Osteocyte (in vitro differentiated cells): ENCODE results near the gene EYA2. TPM values are rescaled to one million over a fixed set of nuclear protein-coding genes. Genes with fewer than 3 reads are reported as not detected.

Source experiments
- DNase-seq: peaks from one replicate; pipeline ENCODE4 v3.0.0; 2021; ENCODE audit warnings: mixed read lengths; ENCODE audit not compliant: unreplicated experiment; ENCODE audit errors: extremely low spot score
- H3K27ac Mint-ChIP-seq: one replicate; pipeline ENCODE4 v1.8.0; 2021; ENCODE audit warnings: mild to moderate bottlenecking, mixed read lengths; ENCODE audit not compliant: unreplicated experiment
- H3K27me3 Mint-ChIP-seq: one replicate; pipeline ENCODE4 v1.8.0; 2021; ENCODE audit warnings: mixed read lengths; ENCODE audit not compliant: unreplicated experiment
- H3K36me3 Mint-ChIP-seq: one replicate; pipeline ENCODE4 v1.8.0; 2021; ENCODE audit warnings: mixed read lengths; ENCODE audit not compliant: unreplicated experiment
- H3K4me1 Mint-ChIP-seq: one replicate; pipeline ENCODE4 v1.8.0; 2021; ENCODE audit warnings: mixed read lengths; ENCODE audit not compliant: unreplicated experiment
- H3K4me3 Mint-ChIP-seq: one replicate; pipeline ENCODE4 v1.8.0; 2021; ENCODE audit warnings: mild to moderate bottlenecking, moderate library complexity, mixed read lengths; ENCODE audit not compliant: unreplicated experiment
- H3K9me3 Mint-ChIP-seq: one replicate; pipeline ENCODE4 v1.8.0; 2021; ENCODE audit warnings: mixed read lengths; ENCODE audit not compliant: unreplicated experiment
- total RNA-seq: library from RNA; stranded (reverse); gene quantifications from 2 replicates; pipeline ENCODE4 v1.2.1, GENCODE V29; 2021
- TF ChIP-seq, protein P1 (sequence below): fragments of 200-600 bp; sonication (generic); IDR thresholded peaks from 2 replicates; pipeline ENCODE4 v1.5.0; 2021; ENCODE audit warnings: antibody characterized with exemption, mild to moderate bottlenecking, moderate library complexity

Gene EYA2
- total RNA-seq, 1 donor from 2014 or later, result not detected

GRCh38 chr20:47044938-47045337 lies 150.3 kb downstream of the EYA2 start:
- H3K27me3 Mint-ChIP-seq, result peaks cover 48% of the 10 kb centered on the region
- no peak overlapping the region for H3K4me3 Mint-ChIP-seq
- DNase-seq, result no peak
- TF ChIP-seq, protein P1, sequence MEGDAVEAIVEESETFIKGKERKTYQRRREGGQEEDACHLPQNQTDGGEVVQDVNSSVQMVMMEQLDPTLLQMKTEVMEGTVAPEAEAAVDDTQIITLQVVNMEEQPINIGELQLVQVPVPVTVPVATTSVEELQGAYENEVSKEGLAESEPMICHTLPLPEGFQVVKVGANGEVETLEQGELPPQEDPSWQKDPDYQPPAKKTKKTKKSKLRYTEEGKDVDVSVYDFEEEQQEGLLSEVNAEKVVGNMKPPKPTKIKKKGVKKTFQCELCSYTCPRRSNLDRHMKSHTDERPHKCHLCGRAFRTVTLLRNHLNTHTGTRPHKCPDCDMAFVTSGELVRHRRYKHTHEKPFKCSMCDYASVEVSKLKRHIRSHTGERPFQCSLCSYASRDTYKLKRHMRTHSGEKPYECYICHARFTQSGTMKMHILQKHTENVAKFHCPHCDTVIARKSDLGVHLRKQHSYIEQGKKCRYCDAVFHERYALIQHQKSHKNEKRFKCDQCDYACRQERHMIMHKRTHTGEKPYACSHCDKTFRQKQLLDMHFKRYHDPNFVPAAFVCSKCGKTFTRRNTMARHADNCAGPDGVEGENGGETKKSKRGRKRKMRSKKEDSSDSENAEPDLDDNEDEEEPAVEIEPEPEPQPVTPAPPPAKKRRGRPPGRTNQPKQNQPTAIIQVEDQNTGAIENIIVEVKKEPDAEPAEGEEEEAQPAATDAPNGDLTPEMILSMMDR, result no peak
- no peak overlapping the region for H3K27ac Mint-ChIP-seq
- H3K36me3 Mint-ChIP-seq, result no peaks in the 10 kb centered on the region
- no peaks in the 10 kb centered on the region for H3K9me3 Mint-ChIP-seq
- peaks cover 4% of the 10 kb centered on the region for H3K4me1 Mint-ChIP-seq

DNA sequence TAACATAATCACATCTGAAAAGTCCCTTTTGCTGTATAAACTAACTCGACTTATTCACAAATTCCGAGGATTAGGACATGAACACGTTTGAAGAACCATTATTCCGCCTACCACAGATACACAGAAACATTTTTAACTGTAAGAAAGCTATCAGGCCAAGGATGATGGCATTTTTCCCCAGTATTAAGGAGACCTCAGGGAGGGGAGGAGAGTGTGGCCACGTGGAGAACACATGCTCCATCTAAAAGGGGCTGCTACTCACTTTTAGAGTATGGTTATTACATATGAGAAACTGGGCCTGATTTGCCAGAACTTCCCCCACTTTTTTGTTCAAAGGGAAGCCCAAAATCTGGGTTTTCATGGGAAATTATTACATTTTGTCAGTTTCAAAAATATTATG lies 153.4 kb downstream of the EYA2 start:
- TF ChIP-seq, protein P1, result no peak
- no peaks in the 10 kb centered on the region for H3K36me3 Mint-ChIP-seq
- H3K4me1 Mint-ChIP-seq, result peaks cover 1% of the 10 kb centered on the region
- no peak overlapping the region for H3K27ac Mint-ChIP-seq
- no peak overlapping the region for H3K4me3 Mint-ChIP-seq
- H3K27me3 Mint-ChIP-seq, result peaks cover 57% of the 10 kb centered on the region
- no peaks in the 10 kb centered on the region for H3K9me3 Mint-ChIP-seq
- no peak for DNase-seq

GRCh38 chr20:47049771-47050170 lies 155.1 kb downstream of the EYA2 start:
- Mint-ChIP-seq H3K9me3 (no peaks in the 10 kb centered on the region), H3K36me3 (no peaks in the 10 kb centered on the region), H3K4me3 (no peak overlapping the region), H3K27ac (no peak overlapping the region), H3K27me3 (peaks cover 67% of the 10 kb centered on the region), H3K4me1 (no peaks in the 10 kb centered on the region)
- TF ChIP-seq, protein P1, result no peak
- no peak for DNase-seq

GRCh38 chr20:47050996-47051395 lies 156.4 kb downstream of the EYA2 start:
- TF ChIP-seq, protein P1, result no peak
- Mint-ChIP-seq H3K4me1 (no peaks in the 10 kb centered on the region), H3K27me3 (peaks cover 73% of the 10 kb centered on the region), H3K9me3 (no peaks in the 10 kb centered on the region), H3K27ac (no peak overlapping the region), H3K4me3 (no peak overlapping the region), H3K36me3 (no peaks in the 10 kb centered on the region)
- no peak for DNase-seq

DNA sequence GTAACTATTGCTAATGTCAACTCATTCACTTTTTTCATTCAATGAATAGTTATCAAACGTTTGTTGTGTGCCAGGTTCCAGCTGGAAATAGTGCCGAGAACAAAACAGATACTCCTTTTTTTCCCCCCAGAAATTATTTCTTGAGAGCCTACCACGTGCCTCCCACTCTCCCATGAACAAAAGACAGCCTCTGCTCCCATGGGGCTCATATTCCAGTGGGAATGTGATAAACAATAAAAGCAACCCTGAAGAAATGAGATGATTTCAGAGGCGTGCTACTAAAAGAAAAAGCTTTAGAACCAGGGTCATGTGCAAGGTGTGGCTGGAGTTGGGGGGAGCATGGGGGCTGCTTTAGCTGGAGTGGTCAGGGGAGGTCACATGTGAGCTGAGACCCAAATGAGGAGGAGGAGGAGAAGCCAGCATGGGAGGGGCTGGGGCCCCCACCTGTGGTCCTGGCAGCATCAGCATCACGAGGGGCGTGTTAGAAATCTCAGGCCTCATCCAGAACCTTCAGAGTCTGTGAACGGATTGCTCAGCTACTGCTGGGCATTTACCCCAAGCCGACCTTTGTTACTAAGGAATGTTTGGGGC lies 157.4 kb downstream of the EYA2 start:
- peaks cover 71% of the 10 kb centered on the region for H3K27me3 Mint-ChIP-seq

More for the DNA sequence above, 157.4 kb downstream of the EYA2 start:
- no peak for DNase-seq
- Mint-ChIP-seq H3K9me3 (no peaks in the 10 kb centered on the region), H3K4me1 (no peaks in the 10 kb centered on the region), H3K27ac (no peak overlapping the region), H3K4me3 (no peak overlapping the region), H3K36me3 (no peaks in the 10 kb centered on the region)
- TF ChIP-seq, protein P1, result no peak
